CD1c-positive myeloid dendritic cell (primary cell): Measurements from ENCODE around the gene DNAH6.

Experiments
- DNase-seq: peaks from one replicate; pipeline ENCODE4 v3.0.0-alpha.2; 2016; ENCODE audit errors: extremely low spot score

The DNAH6 gene

DNA sequence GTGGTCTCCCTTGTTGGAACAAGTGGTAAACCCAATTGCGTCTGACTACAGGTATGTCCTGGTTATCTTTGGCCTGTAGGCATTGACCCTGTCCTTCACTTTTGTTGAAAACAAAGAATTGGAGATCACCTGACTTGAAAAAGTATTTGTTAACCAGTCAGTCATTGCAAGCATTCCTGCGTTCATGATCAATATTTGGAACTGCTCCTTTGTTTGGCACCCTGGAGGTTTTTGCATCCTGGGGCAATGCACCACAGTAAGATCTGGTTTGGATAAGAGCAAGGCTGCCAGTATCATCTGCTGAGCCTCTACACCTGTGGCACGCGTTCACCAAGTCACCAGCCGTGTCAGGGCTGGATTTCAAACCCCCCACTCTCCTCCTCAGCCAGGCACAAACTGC lies 115.7 kb downstream of the DNAH6 start:
- no peak for DNase-seq

DNA sequence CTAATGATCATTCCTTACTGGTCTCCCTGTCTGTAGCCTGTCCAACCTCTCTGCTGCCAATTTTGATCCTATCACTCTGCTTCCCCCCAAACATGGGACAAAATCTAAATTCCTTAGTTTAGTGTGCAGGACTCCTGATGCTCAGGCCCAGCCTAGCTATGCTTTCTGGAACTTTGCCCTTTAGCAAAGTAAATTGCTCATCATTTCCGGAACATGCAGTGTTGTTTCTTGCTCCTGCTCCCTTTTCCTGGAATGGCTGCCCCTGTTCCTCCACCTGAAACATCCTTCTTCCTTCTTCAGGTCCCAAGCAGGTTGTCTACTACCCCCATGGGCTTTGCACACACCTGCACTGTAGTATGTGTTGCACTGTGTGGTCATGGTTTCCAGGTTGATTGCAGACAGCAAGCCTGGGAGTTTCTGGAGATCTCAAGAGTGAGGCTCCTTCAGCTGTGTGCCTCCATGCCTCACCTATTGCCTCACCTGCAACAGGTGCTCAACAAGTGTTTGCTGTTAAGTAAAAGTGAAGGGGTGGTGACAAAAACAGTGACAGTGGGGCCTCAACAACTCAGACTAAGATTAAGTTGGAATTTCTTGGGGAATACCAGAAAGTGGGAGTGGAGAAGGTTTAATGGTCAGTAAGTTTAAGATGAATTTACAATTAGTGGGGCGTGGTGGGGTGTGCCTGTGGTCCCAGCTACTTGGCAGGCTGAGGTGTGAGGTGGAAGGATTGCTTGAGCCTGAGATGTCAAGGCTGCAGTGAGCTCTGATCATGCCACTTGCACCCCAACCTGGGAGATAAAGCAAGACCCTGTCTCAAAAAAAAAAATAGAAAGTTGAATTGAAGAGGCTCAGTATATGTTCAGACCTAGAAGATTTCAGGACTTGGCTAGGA lies 120.0 kb downstream of the DNAH6 start:
- no peak for DNase-seq

DNA sequence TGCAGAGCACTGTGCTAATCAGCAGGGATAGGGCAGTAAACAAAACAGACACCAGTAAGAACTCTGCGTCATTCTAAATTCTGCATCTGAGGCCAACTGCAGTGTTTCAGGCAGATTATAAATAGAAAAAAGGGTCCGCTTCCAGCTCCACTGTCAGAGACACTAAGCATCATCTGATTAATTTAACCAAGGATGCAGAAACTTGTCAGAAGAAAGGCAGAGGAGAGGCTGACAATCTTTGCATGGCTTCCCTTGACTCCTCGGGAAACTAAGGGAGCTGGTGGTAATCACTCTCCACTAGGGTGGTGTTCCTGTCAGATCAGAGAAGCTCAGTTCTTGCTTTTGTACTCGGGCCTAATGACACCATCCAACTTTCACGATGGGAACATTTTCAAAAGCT lies 123.5 kb downstream of the DNAH6 start:
- no peak for DNase-seq

DNA sequence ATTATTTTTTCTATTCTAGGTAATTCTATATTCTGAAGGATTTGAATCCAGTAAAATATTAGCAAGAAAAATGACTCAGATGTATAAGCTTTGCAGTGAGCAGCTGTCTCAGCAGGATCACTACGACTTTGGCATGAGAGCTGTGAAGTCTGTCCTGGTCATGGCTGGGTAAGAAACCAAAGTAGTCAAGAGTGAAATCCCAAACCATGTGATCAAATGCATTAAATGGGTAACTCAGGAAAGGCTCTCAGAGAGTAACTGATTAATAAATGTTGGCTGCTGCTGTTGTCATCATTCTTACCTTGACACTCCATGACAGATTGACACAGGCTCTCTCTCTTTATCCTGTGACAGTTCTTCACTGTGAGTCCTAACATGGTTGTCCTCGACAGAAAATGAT lies 124.1 kb downstream of the DNAH6 start:
- DNase-seq = no peak

DNA sequence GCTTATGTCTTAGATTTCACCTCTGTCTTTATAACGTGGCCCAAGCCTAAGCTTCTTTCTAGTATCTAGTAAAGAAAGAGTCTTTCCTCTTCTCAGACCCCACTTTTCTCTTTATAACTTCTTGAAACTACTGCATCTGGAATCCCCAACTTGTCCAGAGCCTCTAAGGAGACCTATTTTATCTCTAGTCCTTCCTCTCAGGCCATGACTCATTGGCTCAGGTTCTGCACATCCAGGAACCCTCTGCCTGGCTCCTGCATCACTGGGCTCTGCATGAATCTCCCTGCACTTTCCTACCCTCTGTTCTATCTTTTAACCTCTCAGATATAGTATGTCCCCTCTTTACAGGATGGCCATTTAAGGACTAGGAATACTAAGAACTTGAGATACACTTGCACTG lies 124.7 kb downstream of the DNAH6 start:
- DNase-seq = no peak

DNA sequence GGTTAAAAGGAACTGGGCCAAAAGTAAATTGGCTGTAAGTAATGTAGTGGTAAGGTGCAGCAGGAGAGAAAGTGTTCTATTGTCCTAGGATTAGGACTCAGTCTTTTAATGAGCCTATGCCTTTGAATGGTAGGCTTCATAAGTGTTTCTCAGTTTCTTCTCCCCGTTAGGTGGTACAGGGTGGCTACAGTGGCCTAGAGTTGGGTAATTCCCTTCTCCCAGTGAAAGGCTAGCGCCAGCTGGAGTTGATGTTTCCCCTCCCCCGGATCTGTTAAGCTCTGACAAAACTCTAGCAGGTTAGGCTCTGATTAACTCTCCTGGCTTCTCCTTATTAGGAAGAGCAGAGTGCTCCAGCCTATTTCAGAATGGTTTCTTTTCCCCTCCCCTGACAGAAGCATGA lies 127.7 kb downstream of the DNAH6 start:
- no peak for DNase-seq

DNA sequence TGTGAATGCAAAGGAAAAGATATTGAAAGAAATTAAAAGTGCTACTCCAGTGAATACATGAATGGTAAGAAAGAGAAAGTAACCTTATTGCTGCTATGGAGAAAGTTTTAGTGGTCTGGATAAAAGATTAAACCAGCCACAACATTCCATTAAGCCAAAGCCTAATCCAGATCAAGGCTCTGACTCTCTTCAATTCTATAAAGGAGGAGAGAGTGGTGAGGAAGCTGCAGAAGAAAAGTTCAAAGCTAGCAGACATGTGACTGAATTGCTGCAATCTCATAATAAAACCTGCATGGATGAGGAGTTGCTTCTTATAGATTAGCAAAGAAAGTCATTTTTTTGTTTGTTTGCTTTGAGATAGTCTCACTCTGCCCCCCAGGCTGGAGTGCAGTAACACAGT lies 130.2 kb downstream of the DNAH6 start:
- DNase-seq = no peak

DNA sequence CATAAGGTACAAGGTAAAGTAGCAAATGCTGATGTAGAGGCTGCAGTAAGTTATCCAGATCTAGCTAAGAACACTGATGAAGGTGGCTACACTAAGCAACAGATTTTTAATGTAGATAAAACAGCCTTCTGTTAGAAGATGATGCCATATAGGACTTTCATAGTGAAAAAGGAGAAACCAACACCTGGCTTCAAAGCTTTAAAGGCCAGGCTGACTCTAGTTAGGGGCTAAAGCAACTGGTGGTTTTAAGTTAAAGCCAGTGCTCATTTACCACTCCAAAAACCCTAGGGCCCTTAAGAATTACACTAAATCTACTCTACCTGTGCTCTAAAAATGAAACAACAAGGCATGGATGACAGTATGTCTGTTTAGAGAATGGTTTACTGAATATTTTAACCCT lies 131.0 kb downstream of the DNAH6 start:
- no peak for DNase-seq

DNA sequence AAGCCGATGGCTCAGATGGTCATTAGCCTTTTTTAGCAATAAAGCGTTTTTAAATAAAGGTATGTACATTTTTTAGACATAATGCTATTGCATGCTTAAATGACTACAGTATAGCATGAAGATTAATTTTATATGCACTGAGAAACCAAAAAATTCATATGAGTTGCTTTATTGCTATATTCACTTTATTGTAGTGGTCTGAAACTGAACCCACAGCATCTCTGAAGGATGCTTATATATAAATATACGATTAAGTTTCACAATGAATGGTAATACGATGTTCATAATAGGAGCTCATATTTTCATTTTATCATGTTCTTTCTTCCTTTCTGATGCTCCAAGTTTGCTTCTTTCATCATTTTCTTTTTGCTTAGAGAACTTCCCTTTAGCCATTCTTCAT lies 132.8 kb downstream of the DNAH6 start:
- no peak for DNase-seq

DNA sequence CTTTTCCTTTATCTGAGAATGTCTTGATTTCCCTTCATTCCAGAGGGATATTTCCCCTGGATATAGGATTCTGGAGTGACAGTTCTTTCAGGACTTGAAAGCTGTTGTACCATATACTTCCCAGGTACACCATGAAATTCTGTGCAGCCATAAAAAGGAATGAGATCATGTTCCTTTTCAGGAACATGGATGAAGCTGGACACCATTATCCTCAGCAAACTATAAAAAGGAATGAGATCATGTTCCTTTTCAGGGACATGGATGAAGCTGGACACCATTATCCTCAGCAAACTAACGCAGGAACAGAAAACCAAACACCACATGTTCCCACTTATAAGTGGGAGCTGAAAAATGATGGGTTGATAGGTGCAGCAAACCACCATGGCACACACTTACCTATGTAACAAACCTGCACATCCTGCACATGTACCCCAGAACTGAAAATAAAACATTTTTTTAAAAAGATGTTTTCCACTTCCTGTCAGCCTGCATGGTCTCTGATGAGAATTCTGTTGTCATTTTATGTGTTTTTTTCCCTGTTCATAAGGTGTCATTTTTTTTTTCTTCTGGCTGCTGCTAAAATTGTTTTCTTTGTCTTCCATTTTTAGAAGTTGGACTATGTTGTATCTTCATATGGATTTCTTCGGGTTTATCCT lies 133.3 kb downstream of the DNAH6 start:
- DNase-seq = no peak

DNA sequence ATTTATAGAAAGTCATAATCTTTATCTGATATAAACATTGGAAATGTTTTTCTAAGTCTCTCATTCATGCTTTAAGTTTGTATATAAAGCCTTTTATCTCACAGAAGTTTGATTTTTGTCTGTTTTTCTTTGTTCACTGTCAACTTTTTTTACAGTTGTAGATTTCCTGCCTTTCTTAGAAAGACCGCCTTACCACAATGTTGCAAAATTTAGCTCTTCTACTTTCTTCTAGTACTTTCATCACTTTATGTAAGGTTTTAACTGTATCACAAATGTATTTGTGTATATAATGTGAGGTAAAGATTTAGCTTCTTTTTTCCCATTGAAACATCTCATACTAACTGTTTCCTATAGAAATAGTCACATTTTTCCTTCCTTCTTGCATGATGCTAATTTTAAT lies 136.1 kb downstream of the DNAH6 start:
- no peak for DNase-seq

DNA sequence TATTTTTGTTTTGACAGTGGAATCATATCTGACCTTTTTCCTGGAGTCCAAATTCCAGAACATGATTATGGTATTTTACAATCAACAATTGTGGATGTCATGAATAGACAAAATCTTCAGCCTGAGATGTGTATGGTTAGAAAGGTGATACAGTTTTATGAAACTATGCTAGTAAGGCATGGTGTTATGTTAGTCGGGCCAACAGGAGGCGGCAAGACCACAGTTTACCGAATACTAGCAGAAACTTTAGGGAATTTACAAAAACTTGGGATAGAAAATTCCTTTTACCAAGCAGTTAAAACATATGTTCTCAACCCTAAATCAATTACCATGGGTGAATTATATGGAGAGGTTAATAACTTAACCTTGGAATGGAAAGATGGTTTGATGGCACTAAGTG lies 137.0 kb downstream of the DNAH6 start:
- DNase-seq = no peak

DNA sequence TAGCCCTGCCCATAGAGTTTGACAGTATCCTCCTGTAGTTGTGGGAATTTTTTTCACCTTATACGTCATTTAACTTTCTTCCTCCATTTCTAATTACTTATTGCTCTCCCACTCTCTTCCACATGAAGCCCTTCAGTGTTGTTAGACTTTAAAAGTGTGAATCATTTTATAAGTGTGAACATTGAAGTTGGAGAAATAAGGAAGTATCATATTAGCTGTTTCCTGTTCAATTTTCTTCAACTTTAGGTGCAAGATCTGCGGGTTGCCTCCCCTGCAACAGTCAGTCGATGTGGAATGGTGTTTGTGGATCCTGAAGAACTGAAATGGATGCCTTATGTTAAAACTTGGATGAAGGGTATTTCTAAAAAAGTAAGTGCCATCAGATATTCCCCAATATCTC lies 138.1 kb downstream of the DNAH6 start:
- DNase-seq = no peak

DNA sequence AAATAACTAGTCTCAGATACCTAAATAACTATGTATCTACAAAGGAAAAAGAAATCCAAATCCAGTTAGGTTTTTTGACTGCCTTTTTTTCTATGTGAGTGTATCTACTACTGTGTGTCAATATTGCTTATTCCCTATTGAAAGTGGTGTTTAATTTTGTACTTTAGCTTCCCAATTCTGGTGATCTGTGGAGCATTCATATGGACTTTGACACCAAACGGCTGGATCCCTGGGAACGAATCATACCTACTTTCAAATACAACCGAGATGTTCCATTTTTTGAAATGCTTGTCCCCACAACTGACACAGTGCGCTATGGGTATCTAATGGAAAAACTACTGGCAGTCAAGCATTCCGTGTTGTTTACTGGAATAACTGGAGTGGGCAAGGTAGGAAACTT lies 152.8 kb downstream of the DNAH6 start:
- no peak for DNase-seq

DNA sequence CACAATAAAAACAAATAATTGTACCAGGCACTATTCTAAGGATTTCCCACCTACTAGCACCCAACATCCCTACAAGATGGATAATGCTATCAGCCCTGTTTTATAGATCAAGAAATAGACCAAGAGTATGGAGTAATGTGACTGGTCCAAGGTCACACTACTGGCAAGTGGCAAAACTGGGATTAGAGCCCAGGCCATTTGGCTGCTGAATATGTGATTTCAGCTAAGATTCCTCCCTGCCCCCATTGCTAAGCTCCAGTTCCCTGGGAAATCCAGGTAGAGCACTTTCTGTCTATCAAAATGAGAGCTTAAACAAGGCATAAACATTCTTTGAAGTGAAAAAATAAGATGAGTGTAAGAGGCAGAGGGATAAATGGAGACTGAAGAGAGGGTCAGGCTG lies 157.8 kb downstream of the DNAH6 start:
- DNase-seq = no peak

DNA sequence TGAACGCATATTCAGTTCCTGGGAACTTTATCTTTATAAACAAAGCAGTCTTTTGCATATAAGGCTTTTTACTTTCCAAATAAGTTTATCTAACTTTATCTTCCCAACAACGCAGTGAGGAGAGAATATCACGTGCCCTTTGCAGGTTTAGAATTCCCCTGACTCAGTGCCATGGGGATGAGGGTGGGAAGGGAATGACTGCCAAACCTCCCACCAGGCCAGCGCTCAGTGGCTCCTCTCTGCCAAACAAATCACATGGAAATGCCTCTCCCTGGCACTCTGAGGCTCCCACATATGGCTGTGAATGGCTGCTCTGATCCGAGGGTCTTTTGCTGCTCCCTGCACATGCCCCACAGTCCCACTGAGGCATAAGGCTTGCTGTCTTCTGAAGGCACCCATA lies 158.3 kb downstream of the DNAH6 start:
- DNase-seq = no peak

DNA sequence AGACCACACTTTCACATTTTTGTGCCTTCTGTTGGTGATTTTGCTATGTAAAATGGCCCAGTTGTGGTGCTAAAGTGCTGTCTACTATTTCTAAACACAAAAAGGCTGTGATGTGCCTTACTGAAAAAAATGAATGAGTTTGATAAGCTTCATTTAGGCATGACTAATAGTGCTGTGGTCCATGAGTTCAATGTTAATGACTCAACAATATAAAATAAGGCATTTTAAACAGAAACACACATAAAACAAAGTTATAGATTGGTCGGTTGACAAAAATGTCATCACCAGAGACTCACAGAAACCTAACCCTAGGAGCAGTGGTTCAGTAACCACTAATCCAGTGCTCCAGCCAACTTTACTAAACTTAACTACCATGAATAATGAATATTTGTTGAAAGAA lies 160.0 kb downstream of the DNAH6 start:
- DNase-seq = no peak

DNA sequence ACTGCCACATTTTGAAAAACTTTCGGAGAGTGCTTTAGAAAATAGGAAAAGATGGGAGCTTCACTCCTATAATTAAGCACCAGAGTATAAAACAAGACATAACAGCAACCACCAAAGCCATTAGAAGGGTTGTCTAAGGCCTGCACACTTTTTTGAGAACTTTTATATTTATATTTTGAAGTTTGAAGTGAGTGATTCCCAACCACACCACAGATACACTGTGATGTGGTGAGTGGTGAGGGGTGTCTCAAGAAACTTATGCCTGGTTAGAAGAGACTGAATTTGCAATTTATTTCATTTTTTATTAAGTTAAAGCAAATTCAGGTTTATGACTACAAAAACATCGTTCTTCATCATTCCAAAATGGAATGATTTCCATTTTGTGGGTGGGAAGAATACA lies 161.9 kb downstream of the DNAH6 start:
- no peak for DNase-seq

DNA sequence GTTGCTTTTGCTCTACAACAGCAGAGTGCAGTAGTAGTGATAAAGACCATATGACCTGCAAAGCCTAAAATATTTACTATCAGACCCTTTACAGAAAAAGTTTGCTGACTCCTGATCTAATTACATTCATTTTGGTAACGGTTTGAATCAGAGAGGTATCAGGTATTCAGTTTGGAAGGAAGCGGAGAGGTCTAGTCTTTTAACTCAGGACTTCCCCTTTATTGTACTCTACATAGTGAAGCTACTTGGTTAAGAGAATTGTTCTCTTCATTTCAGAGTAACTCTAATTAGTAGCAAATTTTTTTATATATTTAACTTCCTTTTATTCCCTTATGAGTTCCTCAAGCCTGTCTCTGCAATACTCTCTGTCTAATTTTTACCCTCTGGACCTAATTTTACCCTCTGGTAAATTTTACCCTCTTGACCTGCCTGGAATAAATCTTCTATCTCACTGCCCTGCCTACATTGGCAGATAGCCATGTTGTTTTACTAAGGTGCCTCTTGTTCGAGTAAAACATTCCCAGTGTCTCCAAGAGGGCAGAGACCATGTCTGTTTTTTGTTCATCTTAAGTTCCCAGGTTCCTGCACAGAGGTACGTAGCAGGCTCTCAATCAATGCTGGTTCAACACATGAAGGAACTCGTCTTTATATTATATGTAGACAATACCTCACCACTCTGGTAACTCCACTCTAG lies 170.6 kb downstream of the DNAH6 start:
- DNase-seq = no peak

DNA sequence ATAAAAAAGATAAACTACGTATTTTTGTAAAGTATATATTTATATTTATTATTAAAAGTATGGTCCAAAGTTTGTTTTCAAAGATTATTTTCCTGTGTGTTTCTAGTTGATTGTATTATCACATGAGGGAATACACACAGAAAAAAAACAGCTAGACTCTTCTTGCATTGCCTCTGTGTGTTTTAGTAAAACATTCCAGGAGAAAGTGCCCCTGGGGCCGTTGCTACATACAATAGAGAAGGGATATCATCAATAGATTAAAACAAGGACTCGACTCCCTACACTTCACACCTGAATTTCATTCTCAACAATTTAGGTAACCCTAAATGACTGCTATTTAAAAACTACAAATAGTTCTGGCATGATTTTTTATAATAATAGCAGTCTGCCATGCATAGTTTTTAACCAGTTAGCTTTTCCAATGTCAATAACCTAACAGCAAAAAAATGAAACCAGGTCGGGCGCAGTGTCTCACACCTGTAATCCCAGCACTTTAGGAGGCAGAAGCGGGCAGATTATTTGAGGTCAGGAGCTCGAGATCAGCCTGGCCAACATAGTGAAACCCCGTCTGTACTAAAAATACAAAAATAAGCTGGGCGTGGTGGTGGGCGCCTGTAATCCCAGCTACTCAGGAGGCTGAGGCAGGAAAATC lies 171.3 kb downstream of the DNAH6 start:
- no peak for DNase-seq

DNA sequence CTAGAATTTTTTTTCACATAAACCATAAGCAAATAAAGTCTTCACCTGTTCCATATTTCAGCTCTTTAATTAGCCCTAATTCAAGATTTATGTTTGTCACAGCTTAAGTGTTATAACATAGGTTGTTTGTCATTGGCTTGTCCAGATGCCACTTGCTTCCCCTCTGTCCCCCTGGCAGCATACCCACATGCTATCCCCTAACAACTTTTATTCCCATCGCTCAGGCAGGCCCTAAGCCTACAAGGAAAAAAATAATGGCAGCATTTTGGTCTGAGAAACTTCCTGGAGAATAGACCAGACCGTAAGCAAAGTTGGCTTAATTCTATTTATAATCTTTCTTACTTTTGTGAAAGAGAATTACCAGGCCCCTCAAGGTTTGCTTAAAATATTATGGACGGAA lies 173.9 kb downstream of the DNAH6 start:
- no peak for DNase-seq

DNA sequence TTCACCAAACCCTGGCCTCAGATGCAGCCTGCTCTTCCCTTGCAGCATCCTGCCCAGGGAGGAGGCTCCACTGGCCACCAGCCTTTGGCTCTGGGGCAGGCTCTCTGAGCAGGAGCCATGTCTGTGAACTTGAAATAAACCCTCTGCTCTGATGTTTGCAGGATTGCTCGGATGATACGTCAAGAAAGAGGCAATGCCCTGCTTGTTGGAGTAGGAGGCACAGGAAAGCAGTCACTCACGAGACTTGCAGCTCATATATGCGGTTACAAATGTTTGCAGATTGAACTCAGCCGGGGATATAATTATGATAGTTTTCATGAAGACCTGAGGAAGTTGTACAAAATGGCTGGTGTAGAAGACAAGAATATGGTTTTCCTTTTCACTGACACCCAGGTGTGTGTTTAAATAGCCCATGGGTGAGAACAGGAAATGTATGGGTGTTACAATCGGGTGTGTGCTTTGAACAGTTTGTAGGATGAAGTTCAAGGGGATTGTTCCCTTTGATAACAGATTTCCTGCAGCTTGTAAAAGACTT lies 177.9 kb downstream of the DNAH6 start:
- DNase-seq = no peak
